K562 (cell line): ENCODE results near the gene RAB1B.
"Not testable (repeated sequence)": the region's sequence is repeated elsewhere in the genome, so short reads cannot be mapped to it uniquely, and the experiment has no call there.

Experiments used
- ATF4 ChIP-seq: fragments of 450-650 bp; formaldehyde crosslinking; IDR thresholded peaks from 2 replicates; pipeline ENCODE4 v1.4.0; 2022; ENCODE audit warnings: mild to moderate bottlenecking, moderate library complexity
- CBFA2T3 ChIP-seq: fragments of 450-650 bp; IDR thresholded peaks from 2 replicates; pipeline ENCODE4 v1.6.1; 2017
- CEBPG ChIP-seq, 3 experiments: fragments of 200-800 bp in 1 of 3; sonication (Bioruptor generic) in 1 of 3; sonication (generic) in 1 of 3; formaldehyde crosslinking in 1 of 3; IDR thresholded peaks in 2 of 3; conservative IDR thresholded peaks in 1 of 3; 2 replicates each; pipeline versions ENCODE4 v1.6.1 to v1.8.0; 2016 to 2022; ENCODE audit warnings: missing compliant biosample characterization in 2 of 3, missing genetic modification characterization in 2 of 3, mild to moderate bottlenecking in 1 of 3, missing genetic modification reagents in 1 of 3
- CTCF ChIP-seq, 3 experiments: IDR thresholded peaks in 2 of 3; conservative IDR thresholded peaks in 1 of 3; 2 replicates each; pipeline ENCODE4 v1.5.1; 2011 to 2012; ENCODE audit warnings: low read length in 3 of 3, mild to moderate bottlenecking in 3 of 3, control low read depth in 2 of 3, improper control_type of control experiment in 1 of 3, inconsistent platforms in 1 of 3, low read depth in 1 of 3, mixed read lengths in 1 of 3, moderate library complexity in 1 of 3; ENCODE audit not compliant: insufficient read depth in 2 of 3
- HDAC2 ChIP-seq: fragments of 450-650 bp; IDR thresholded peaks from 2 replicates; pipeline ENCODE4 v1.6.1; 2016; ENCODE audit warnings: mild to moderate bottlenecking
- HDAC6 ChIP-seq: IDR thresholded peaks from 2 replicates; pipeline ENCODE4 v1.6.1; 2012; ENCODE audit warnings: low read depth, mild to moderate bottlenecking, control low read depth, inconsistent platforms, low read length, moderate library complexity
- JUND ChIP-seq, 2 experiments: IDR thresholded peaks; 2 replicates in 1 of 2; 3 replicates in 1 of 2; pipeline ENCODE4 v1.6.1; 2011; ENCODE audit warnings: borderline replicate concordance in 2 of 2, low read depth in 2 of 2, low read length in 2 of 2, improper control_type of control experiment in 1 of 2, missing biosample characterization in 1 of 2, missing genetic modification characterization in 1 of 2, missing genetic modification reagents in 1 of 2
- MYNN ChIP-seq, 2 experiments: sonication (generic); formaldehyde crosslinking in 1 of 2; IDR thresholded peaks; 2 replicates each; pipeline versions ENCODE4 v1.5.0 to v1.6.1; 2016 to 2020; ENCODE audit warnings: antibody characterized with exemption in 1 of 2, missing genetic modification reagents in 1 of 2
- POLR2AphosphoS5 ChIP-seq: IDR thresholded peaks from 2 replicates; pipeline ENCODE4 v1.6.1; 2011; ENCODE audit warnings: mild to moderate bottlenecking, low read depth, low read length, moderate library complexity; ENCODE audit not compliant: control insufficient read depth, insufficient read depth
- ZBTB9 ChIP-seq: fragments of 450-650 bp; formaldehyde crosslinking; IDR thresholded peaks from 2 replicates; pipeline ENCODE4 v1.4.0; 2020; ENCODE audit warnings: mild to moderate bottlenecking, moderate library complexity
- ZNF644 ChIP-seq: fragments of 200-800 bp; sonication (Bioruptor generic); IDR thresholded peaks from 2 replicates; pipeline ENCODE4 v1.6.1; 2016; ENCODE audit warnings: low read depth, missing genetic modification characterization, missing compliant biosample characterization
- ZSCAN32 ChIP-seq: fragments of 450-650 bp; formaldehyde crosslinking; IDR thresholded peaks from 2 replicates; pipeline ENCODE4 v1.4.0; 2020; ENCODE audit warnings: mild to moderate bottlenecking, moderate library complexity
- TF ChIP-seq, protein P1 (sequence below): sonication (generic); formaldehyde crosslinking; IDR thresholded peaks from 2 replicates; pipeline ENCODE4 v1.8.1; 2022; ENCODE audit warnings: missing genetic modification reagents
- TF ChIP-seq, protein P2 (sequence below): fragments of 250-450 bp; sonication (Bioruptor Pico); IDR thresholded peaks from 2 replicates; pipeline ENCODE4 v1.4.0; 2020

- not testable (repeated sequence) for TF ChIP-seq ATF4 (CRISPR knock-in tag); ZBTB9 (CRISPR knock-in tag); POLR2AphosphoS5; CTCF (IDR thresholded peaks at IDR 0.05 in 2 of 3, conservative IDR thresholded peaks at IDR 0.05 in 1 of 3; ENCODE audit: insufficient read depth in 2 of 3, low read depth in 1 of 3, low read length in 3 of 3); JUND (IDR thresholded peaks at IDR 0.05; ENCODE audit: borderline replicate concordance, low read depth, low read length); JUND (tag; IDR thresholded peaks at IDR 0.05; ENCODE audit: borderline replicate concordance, low read depth, low read length); HDAC2; ZSCAN32 (CRISPR knock-in tag); HDAC6; ZNF644 (tag); MYNN (IDR thresholded peaks at IDR 0.05); MYNN (CRISPR knock-in tag; IDR thresholded peaks at IDR 0.05); CBFA2T3; CEBPG (CRISPR knock-in tag; IDR thresholded peaks at IDR 0.05); CEBPG (tag; conservative IDR thresholded peaks at IDR 0.05 in 1 of 2, IDR thresholded peaks at IDR 0.05 in 1 of 2)
- TF ChIP-seq, protein P1, sequence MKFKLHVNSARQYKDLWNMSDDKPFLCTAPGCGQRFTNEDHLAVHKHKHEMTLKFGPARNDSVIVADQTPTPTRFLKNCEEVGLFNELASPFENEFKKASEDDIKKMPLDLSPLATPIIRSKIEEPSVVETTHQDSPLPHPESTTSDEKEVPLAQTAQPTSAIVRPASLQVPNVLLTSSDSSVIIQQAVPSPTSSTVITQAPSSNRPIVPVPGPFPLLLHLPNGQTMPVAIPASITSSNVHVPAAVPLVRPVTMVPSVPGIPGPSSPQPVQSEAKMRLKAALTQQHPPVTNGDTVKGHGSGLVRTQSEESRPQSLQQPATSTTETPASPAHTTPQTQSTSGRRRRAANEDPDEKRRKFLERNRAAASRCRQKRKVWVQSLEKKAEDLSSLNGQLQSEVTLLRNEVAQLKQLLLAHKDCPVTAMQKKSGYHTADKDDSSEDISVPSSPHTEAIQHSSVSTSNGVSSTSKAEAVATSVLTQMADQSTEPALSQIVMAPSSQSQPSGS = not testable (repeated sequence)
- TF ChIP-seq, protein P2, sequence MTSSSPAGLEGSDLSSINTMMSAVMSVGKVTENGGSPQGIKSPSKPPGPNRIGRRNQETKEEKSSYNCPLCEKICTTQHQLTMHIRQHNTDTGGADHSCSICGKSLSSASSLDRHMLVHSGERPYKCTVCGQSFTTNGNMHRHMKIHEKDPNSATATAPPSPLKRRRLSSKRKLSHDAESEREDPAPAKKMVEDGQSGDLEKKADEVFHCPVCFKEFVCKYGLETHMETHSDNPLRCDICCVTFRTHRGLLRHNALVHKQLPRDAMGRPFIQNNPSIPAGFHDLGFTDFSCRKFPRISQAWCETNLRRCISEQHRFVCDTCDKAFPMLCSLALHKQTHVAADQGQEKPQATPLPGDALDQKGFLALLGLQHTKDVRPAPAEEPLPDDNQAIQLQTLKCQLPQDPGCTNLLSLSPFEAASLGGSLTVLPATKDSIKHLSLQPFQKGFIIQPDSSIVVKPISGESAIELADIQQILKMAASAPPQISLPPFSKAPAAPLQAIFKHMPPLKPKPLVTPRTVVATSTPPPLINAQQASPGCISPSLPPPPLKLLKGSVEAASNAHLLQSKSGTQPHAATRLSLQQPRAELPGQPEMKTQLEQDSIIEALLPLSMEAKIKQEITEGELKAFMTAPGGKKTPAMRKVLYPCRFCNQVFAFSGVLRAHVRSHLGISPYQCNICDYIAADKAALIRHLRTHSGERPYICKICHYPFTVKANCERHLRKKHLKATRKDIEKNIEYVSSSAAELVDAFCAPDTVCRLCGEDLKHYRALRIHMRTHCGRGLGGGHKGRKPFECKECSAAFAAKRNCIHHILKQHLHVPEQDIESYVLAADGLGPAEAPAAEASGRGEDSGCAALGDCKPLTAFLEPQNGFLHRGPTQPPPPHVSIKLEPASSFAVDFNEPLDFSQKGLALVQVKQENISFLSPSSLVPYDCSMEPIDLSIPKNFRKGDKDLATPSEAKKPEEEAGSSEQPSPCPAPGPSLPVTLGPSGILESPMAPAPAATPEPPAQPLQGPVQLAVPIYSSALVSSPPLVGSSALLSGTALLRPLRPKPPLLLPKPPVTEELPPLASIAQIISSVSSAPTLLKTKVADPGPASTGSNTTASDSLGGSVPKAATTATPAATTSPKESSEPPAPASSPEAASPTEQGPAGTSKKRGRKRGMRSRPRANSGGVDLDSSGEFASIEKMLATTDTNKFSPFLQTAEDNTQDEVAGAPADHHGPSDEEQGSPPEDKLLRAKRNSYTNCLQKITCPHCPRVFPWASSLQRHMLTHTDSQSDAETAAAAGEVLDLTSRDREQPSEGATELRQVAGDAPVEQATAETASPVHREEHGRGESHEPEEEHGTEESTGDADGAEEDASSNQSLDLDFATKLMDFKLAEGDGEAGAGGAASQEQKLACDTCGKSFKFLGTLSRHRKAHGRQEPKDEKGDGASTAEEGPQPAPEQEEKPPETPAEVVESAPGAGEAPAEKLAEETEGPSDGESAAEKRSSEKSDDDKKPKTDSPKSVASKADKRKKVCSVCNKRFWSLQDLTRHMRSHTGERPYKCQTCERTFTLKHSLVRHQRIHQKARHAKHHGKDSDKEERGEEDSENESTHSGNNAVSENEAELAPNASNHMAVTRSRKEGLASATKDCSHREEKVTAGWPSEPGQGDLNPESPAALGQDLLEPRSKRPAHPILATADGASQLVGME = not testable (repeated sequence)
Observed at GRCh38 chr11:66320748-66321147, 52.3 kb downstream of the RAB1B start.
